Measurements from ENCODE around the gene CDKN2AIP. TPM values are rescaled to one million over a fixed set of nuclear protein-coding genes. Genes with fewer than 3 reads are reported as not detected.
"Not testable (repeated sequence)": the region's sequence is repeated elsewhere in the genome, so short reads cannot be mapped to it uniquely, and the experiment has no call there.

CDKN2AIP gene
- total and polyA plus RNA-seq, 2 donors from 2014 or later = 11.7 to 15.3 TPM

GRCh38 chr4:183478123-183478522 lies 33.7 kb downstream of the CDKN2AIP start:
- no peak for TF ChIP-seq CTCF (IDR thresholded peaks at IDR 0.05; ENCODE audit: borderline replicate concordance, extremely low read depth, insufficient read depth)
- no peak for FAIRE-seq
- Histone ChIP-seq H3K36me3 (ENCODE audit: control insufficient read depth in 2 of 3, insufficient read depth in 3 of 3, low read length in 3 of 3) (no peaks in the 10 kb centered on the region), H3K9me3 (ENCODE audit: control insufficient read depth in 2 of 3, insufficient read depth in 1 of 3, low read length in 3 of 3) (no peaks in the 10 kb centered on the region), H3K9ac (ENCODE audit: low read length in 3 of 3) (no peak overlapping the region), H3K27me3 (ENCODE audit: control insufficient read depth, insufficient read depth, low read length) (no peaks in the 10 kb centered on the region), H3K27ac (ENCODE audit: low read depth in 2 of 2, low read length in 2 of 2) (no peak overlapping the region), H3K4me3 (ENCODE audit: low read length in 3 of 3) (no peak overlapping the region), H3K4me1 (ENCODE audit: control insufficient read depth in 2 of 3, insufficient read depth in 2 of 3, low read depth in 1 of 3, low read length in 3 of 3) (no peaks in the 10 kb centered on the region)
- intact Hi-C loops (cut with DNase I) = loop anchor here (10.0 kb wide), 1 partner anchor 127 kb away; no protein-coding TSS in a partner anchor
- no peak for DNase-seq

GRCh38 chr4:183478926-183479325 lies 34.5 kb downstream of the CDKN2AIP start:
- no peak for FAIRE-seq

GRCh38 chr4:183482515-183483095 lies 38.2 kb downstream of the CDKN2AIP start:
- H3K27ac ChIP-seq (ENCODE audit: low read depth in 2 of 2, low read length in 2 of 2); H3K36me3 ChIP-seq (ENCODE audit: control insufficient read depth in 2 of 3, insufficient read depth in 3 of 3, low read length in 3 of 3); H3K4me3 ChIP-seq (ENCODE audit: low read length in 3 of 3); H3K4me1 ChIP-seq (ENCODE audit: control insufficient read depth in 2 of 3, insufficient read depth in 2 of 3, low read depth in 1 of 3, low read length in 3 of 3); FAIRE-seq; intact Hi-C loops (cut with DNase I); DNase-seq; H3K9me3 ChIP-seq (ENCODE audit: control insufficient read depth in 2 of 3, insufficient read depth in 1 of 3, low read length in 3 of 3); H3K27me3 ChIP-seq (ENCODE audit: control insufficient read depth, insufficient read depth, low read length); H3K9ac ChIP-seq (ENCODE audit: low read length in 3 of 3): not testable (repeated sequence)

More at GRCh38 chr4:183478926-183479325, 34.5 kb downstream of the CDKN2AIP start:
- intact Hi-C loops (cut with DNase I) = loop anchor here (10.0 kb wide), 1 partner anchor 126 kb away; no protein-coding TSS in a partner anchor
- Histone ChIP-seq H3K27ac (ENCODE audit: low read depth in 2 of 2, low read length in 2 of 2) (no peak overlapping the region), H3K36me3 (ENCODE audit: control insufficient read depth in 2 of 3, insufficient read depth in 3 of 3, low read length in 3 of 3) (no peaks in the 10 kb centered on the region), H3K4me1 (ENCODE audit: control insufficient read depth in 2 of 3, insufficient read depth in 2 of 3, low read depth in 1 of 3, low read length in 3 of 3) (no peaks in the 10 kb centered on the region), H3K9me3 (ENCODE audit: control insufficient read depth in 2 of 3, insufficient read depth in 1 of 3, low read length in 3 of 3) (no peaks in the 10 kb centered on the region), H3K9ac (ENCODE audit: low read length in 3 of 3) (no peak overlapping the region), H3K4me3 (ENCODE audit: low read length in 3 of 3) (no peak overlapping the region), H3K27me3 (ENCODE audit: control insufficient read depth, insufficient read depth, low read length) (no peaks in the 10 kb centered on the region)
- DNase-seq = no peak
- no peak for TF ChIP-seq CTCF (IDR thresholded peaks at IDR 0.05; ENCODE audit: borderline replicate concordance, extremely low read depth, insufficient read depth)

GRCh38 chr4:183483997-183484396 lies 39.6 kb downstream of the CDKN2AIP start:
- H3K27ac ChIP-seq (ENCODE audit: low read depth in 2 of 2, low read length in 2 of 2) = no peak overlapping the region
- DNase-seq (no peak), FAIRE-seq (no peak)
- H3K36me3 ChIP-seq (ENCODE audit: control insufficient read depth in 2 of 3, insufficient read depth in 3 of 3, low read length in 3 of 3) = no peaks in the 10 kb centered on the region
- no peaks in the 10 kb centered on the region for H3K27me3 ChIP-seq (ENCODE audit: control insufficient read depth, insufficient read depth, low read length)
- TF ChIP-seq CTCF (IDR thresholded peaks at IDR 0.05; ENCODE audit: borderline replicate concordance, extremely low read depth, insufficient read depth) = no peak
- intact Hi-C loops (cut with DNase I) = no loop called here
- no peak overlapping the region for H3K9ac ChIP-seq (ENCODE audit: low read length in 3 of 3)
- no peaks in the 10 kb centered on the region for H3K9me3 ChIP-seq (ENCODE audit: control insufficient read depth in 2 of 3, insufficient read depth in 1 of 3, low read length in 3 of 3)
- H3K4me1 ChIP-seq (ENCODE audit: control insufficient read depth in 2 of 3, insufficient read depth in 2 of 3, low read depth in 1 of 3, low read length in 3 of 3) = no peaks in the 10 kb centered on the region
- H3K4me3 ChIP-seq (ENCODE audit: low read length in 3 of 3) = no peak overlapping the region

Data from kidney (tissue), 14 donors.